HepG2 (cell line): ENCODE measurements around the gene TAF11. TPM values are rescaled to one million over a fixed set of nuclear protein-coding genes. Genes with fewer than 3 reads are reported as not detected.

Experiments used
- HOXD1 ChIP-seq: sonication (generic); formaldehyde crosslinking; IDR thresholded peaks from 2 replicates; pipeline ENCODE4 v1.5.0; 2020; ENCODE audit warnings: missing genetic modification reagents
- KLF9 ChIP-seq: IDR thresholded peaks from 2 replicates; pipeline ENCODE4 v1.6.1; 2016; ENCODE audit warnings: low read depth
- REXO4 ChIP-seq: sonication (generic); formaldehyde crosslinking; IDR thresholded peaks from 2 replicates; pipeline ENCODE4 v1.8.0; 2022; ENCODE audit warnings: missing genetic modification reagents, mild to moderate bottlenecking, borderline replicate concordance
- SRSF1 ChIP-seq: fragments of 200-400 bp; formaldehyde crosslinking; optimal IDR thresholded peaks from 2 replicates; pipeline ENCODE3; 2017; ENCODE audit warnings: mild to moderate bottlenecking, low read depth, low read length, moderate library complexity
- TAF15 ChIP-seq: fragments of 200-400 bp; formaldehyde crosslinking; IDR thresholded peaks from one replicate; pipeline ENCODE4 v1.6.1; 2018; ENCODE audit warnings: mild to moderate bottlenecking, low read depth, low read length; ENCODE audit not compliant: poor library complexity, severe bottlenecking
- ZMYM3 ChIP-seq: sonication (generic); formaldehyde crosslinking; IDR thresholded peaks from 2 replicates; pipeline ENCODE4 v1.5.1; 2020; ENCODE audit warnings: mild to moderate bottlenecking, missing genetic modification reagents
- ZMYM4 ChIP-seq: sonication (generic); formaldehyde crosslinking; IDR thresholded peaks from 2 replicates; pipeline ENCODE4 v1.8.1; 2023; ENCODE audit warnings: mild to moderate bottlenecking, missing genetic modification reagents
- ZZZ3 ChIP-seq: sonication (generic); formaldehyde crosslinking; IDR thresholded peaks from 2 replicates; pipeline ENCODE4 v1.4.0; 2020; ENCODE audit warnings: missing genetic modification reagents, mild to moderate bottlenecking, borderline replicate concordance
- polyA plus RNA-seq, 8 experiments: library from polyadenylated mRNA; depleted of rRNA in 3 of 8; stranded (reverse) in 7 of 8; unstranded in 1 of 8; fragments of >200 nt; fragmentation: Illumina TruSeq in 4 of 8; extraction: Trizol in 4 of 8; gene quantifications; 2 replicates each; pipeline versions ENCODE4 v1.2.1 to v1.2.3, GENCODE V29; 2011 to 2016; ENCODE audit warnings: low read depth in 4 of 8, missing spikeins in 1 of 8, mixed read lengths in 1 of 8; ENCODE audit not compliant: insufficient read depth in 1 of 8
- total RNA-seq, 5 experiments: library from RNA; depleted of rRNA; stranded (reverse); fragments of >200 nt; fragmentation: Illumina TruSeq; extraction: Trizol; gene quantifications; 2 replicates each; pipeline ENCODE4 v1.2.3, GENCODE V29; 2016; ENCODE audit warnings: low read depth in 1 of 5
- TF ChIP-seq, protein P1 (sequence below), 2 experiments: sonication (generic) in 1 of 2; formaldehyde crosslinking in 1 of 2; IDR thresholded peaks; 2 replicates each; pipeline versions ENCODE4 v1.6.1 to v1.9.0; 2014 to 2022; ENCODE audit warnings: antibody characterized with exemption in 1 of 2, borderline replicate concordance in 1 of 2, inconsistent platforms in 1 of 2, low read depth in 1 of 2, missing genetic modification reagents in 1 of 2
- TF ChIP-seq, protein P2 (sequence below): sonication (generic); formaldehyde crosslinking; IDR thresholded peaks from 2 replicates; pipeline ENCODE4 v1.8.0; 2022; ENCODE audit warnings: missing genetic modification reagents, mild to moderate bottlenecking, borderline replicate concordance
- TF ChIP-seq, protein P3 (sequence below): IDR thresholded peaks from 2 replicates; pipeline ENCODE4 v1.6.1; 2012; ENCODE audit warnings: inconsistent platforms
- TF ChIP-seq, protein P4 (sequence below), 2 experiments: IDR thresholded peaks; 2 replicates each; pipeline ENCODE4 v1.6.1; 2011 to 2012; ENCODE audit warnings: low read length in 2 of 2, borderline replicate concordance in 1 of 2, low read depth in 1 of 2, mild to moderate bottlenecking in 1 of 2, moderate library complexity in 1 of 2
- TF ChIP-seq, protein P5 (sequence below): sonication (generic); formaldehyde crosslinking; IDR thresholded peaks from 2 replicates; pipeline ENCODE4 v1.5.0; 2020; ENCODE audit warnings: mild to moderate bottlenecking, missing genetic modification reagents, moderate library complexity

The TAF11 gene
- total and polyA plus RNA-seq, 2 of the 13 experiments (the other 11 are each of a cell fraction or from before 2014, with no cell fraction given) = 35.4 to 73.6 TPM

DNA sequence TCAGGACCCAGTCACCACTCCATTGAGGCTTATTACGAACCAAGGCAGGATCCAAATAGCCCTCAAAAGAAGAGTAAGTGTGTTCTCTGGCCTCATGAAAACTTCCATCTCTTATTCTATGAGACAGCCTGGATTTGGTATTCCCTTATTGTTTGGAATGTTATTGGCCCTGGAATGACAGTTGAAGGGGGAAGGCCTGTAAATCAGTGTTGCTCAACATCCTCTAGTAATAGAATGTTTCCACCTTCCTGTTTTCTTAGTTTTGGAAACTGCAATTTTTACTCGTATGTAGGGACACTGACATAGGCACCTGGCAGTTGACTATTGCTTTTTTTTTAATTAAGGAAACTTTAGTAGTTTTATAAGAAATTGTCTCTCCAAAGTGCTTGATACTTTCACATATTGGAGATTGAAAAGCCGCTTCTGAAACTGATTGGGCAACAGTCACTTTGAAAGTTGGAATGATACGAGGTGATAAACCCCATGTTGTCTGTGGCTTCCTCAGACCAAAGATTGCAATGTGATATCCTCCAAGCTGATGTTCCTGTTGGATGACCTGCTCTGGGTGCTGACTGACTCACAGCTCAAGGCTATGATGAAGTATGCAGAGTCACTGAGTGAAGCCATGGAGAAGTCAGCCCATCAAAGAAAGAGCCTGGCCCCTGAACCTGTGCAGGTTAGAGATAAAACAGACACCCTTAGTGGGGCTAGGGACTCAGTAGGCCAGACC is 52.9 kb downstream of the TAF11 start (continued):
- TF ChIP-seq, protein P1, sequence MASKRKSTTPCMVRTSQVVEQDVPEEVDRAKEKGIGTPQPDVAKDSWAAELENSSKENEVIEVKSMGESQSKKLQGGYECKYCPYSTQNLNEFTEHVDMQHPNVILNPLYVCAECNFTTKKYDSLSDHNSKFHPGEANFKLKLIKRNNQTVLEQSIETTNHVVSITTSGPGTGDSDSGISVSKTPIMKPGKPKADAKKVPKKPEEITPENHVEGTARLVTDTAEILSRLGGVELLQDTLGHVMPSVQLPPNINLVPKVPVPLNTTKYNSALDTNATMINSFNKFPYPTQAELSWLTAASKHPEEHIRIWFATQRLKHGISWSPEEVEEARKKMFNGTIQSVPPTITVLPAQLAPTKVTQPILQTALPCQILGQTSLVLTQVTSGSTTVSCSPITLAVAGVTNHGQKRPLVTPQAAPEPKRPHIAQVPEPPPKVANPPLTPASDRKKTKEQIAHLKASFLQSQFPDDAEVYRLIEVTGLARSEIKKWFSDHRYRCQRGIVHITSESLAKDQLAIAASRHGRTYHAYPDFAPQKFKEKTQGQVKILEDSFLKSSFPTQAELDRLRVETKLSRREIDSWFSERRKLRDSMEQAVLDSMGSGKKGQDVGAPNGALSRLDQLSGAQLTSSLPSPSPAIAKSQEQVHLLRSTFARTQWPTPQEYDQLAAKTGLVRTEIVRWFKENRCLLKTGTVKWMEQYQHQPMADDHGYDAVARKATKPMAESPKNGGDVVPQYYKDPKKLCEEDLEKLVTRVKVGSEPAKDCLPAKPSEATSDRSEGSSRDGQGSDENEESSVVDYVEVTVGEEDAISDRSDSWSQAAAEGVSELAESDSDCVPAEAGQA (IDR thresholded peaks at IDR 0.05; ENCODE audit: low read depth) = no peak
- TF ChIP-seq, protein P1 (CRISPR knock-in tag; IDR thresholded peaks at IDR 0.05; ENCODE audit: borderline replicate concordance) = no peak
- TF ChIP-seq KLF9 (CRISPR knock-in tag) = no peak
- TF ChIP-seq HOXD1 (CRISPR knock-in tag) = no peak
- no peak for TF ChIP-seq SRSF1
- TF ChIP-seq REXO4 (CRISPR knock-in tag) = no peak
- TF ChIP-seq ZMYM4 = no peak
- TF ChIP-seq, protein P2, sequence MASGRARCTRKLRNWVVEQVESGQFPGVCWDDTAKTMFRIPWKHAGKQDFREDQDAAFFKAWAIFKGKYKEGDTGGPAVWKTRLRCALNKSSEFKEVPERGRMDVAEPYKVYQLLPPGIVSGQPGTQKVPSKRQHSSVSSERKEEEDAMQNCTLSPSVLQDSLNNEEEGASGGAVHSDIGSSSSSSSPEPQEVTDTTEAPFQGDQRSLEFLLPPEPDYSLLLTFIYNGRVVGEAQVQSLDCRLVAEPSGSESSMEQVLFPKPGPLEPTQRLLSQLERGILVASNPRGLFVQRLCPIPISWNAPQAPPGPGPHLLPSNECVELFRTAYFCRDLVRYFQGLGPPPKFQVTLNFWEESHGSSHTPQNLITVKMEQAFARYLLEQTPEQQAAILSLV (CRISPR knock-in tag) = no peak
- TF ChIP-seq, protein P3, sequence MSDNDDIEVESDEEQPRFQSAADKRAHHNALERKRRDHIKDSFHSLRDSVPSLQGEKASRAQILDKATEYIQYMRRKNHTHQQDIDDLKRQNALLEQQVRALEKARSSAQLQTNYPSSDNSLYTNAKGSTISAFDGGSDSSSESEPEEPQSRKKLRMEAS = no peak
- TF ChIP-seq TAF15 = no peak
- TF ChIP-seq, protein P4, sequence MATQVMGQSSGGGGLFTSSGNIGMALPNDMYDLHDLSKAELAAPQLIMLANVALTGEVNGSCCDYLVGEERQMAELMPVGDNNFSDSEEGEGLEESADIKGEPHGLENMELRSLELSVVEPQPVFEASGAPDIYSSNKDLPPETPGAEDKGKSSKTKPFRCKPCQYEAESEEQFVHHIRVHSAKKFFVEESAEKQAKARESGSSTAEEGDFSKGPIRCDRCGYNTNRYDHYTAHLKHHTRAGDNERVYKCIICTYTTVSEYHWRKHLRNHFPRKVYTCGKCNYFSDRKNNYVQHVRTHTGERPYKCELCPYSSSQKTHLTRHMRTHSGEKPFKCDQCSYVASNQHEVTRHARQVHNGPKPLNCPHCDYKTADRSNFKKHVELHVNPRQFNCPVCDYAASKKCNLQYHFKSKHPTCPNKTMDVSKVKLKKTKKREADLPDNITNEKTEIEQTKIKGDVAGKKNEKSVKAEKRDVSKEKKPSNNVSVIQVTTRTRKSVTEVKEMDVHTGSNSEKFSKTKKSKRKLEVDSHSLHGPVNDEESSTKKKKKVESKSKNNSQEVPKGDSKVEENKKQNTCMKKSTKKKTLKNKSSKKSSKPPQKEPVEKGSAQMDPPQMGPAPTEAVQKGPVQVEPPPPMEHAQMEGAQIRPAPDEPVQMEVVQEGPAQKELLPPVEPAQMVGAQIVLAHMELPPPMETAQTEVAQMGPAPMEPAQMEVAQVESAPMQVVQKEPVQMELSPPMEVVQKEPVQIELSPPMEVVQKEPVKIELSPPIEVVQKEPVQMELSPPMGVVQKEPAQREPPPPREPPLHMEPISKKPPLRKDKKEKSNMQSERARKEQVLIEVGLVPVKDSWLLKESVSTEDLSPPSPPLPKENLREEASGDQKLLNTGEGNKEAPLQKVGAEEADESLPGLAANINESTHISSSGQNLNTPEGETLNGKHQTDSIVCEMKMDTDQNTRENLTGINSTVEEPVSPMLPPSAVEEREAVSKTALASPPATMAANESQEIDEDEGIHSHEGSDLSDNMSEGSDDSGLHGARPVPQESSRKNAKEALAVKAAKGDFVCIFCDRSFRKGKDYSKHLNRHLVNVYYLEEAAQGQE (IDR thresholded peaks at IDR 0.05; ENCODE audit: borderline replicate concordance in 1 of 2, low read depth in 1 of 2, low read length in 2 of 2) = no peak
- TF ChIP-seq, protein P5, sequence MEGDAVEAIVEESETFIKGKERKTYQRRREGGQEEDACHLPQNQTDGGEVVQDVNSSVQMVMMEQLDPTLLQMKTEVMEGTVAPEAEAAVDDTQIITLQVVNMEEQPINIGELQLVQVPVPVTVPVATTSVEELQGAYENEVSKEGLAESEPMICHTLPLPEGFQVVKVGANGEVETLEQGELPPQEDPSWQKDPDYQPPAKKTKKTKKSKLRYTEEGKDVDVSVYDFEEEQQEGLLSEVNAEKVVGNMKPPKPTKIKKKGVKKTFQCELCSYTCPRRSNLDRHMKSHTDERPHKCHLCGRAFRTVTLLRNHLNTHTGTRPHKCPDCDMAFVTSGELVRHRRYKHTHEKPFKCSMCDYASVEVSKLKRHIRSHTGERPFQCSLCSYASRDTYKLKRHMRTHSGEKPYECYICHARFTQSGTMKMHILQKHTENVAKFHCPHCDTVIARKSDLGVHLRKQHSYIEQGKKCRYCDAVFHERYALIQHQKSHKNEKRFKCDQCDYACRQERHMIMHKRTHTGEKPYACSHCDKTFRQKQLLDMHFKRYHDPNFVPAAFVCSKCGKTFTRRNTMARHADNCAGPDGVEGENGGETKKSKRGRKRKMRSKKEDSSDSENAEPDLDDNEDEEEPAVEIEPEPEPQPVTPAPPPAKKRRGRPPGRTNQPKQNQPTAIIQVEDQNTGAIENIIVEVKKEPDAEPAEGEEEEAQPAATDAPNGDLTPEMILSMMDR (CRISPR knock-in tag) = no peak
- TF ChIP-seq ZZZ3 = no peak
- TF ChIP-seq ZMYM3 (CRISPR knock-in tag) = no peak
